HG03064 (cell line): Measurements from ENCODE around the gene PTPRR.

Experiments used
- ATAC-seq: cut with Tn5 transposase; IDR thresholded peaks from one replicate; pipeline ENCODE4 v1.9.1; 2021; ENCODE audit warnings: low read depth; ENCODE audit not compliant: unreplicated experiment

PTPRR gene

GRCh38 chr12:70806827-70807226, 113.7 kb downstream of the PTPRR start:
- ATAC-seq: no peak

DNA sequence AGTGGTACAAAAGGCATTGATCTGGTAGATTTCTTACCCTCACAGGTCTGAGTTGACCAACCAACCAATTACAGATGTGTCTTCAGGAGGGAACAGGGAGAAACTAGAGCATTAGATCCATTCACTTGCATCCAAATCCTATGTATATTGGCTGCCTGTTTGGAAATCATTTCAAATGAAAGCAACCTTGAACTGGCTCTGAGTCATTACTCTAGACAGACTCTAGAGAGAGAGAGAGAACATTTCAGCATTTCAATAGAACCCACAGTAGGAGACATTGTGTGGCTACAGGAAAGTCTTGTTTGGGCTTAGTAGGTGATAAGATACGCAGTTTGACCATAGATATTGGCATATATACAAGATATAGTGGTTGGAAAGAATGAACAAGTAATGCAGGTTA, 114.5 kb downstream of the PTPRR start:
- no peak for ATAC-seq

DNA sequence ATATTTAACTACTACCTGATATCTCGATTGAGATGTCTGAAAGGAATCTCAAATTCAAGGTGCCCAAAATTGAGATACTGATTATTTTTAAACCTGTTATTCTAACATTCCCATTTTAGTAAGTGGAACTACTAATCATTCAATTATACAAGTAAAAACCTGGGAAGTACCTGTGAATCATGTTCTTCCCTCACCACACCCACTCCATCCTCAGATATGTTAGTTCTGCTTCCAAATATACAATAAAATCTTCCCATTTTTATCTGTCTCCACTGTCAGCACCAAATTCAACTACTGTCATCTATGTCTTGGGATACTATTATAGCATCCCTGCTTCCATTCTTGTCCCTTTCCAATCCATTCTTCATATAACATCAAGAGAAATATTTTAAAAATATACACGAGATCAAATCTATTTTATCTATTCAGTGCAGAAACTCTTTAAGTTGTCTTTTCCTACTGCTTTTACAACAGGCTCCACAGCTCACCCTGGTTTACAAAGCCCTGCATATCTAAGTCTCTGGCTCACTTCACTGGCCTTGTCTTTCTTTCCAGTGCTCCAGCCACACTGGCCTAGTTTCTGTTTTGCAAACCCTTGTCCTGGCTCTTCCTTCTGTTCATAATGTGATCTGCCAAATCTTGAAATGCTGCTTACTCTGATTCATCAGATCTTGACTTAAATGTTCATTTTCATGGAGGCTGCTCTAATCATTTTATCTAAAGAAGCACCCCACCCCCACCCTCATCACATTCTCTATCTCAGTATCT, 122.3 kb downstream of the PTPRR start:
- ATAC-seq: no peak

DNA sequence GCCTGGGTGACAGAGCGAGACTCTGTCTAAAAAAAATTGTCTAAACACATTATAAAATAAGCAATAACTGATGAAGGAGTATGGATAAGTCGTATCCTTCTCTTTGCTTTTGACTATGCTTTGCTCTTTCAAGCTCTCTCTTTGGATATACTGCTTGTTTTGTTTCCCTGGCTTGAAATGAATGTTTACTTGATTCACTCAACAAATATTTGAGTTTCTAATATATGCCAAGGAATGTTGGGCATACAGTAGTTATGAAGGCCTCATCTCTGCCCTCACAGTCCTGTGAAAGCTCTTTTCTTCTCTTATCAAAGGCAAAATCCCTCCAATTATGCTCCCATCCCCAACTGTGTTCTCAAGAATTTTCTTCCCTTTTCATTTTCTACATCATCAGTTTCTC, 123.5 kb downstream of the PTPRR start:
- ATAC-seq: no peak

DNA sequence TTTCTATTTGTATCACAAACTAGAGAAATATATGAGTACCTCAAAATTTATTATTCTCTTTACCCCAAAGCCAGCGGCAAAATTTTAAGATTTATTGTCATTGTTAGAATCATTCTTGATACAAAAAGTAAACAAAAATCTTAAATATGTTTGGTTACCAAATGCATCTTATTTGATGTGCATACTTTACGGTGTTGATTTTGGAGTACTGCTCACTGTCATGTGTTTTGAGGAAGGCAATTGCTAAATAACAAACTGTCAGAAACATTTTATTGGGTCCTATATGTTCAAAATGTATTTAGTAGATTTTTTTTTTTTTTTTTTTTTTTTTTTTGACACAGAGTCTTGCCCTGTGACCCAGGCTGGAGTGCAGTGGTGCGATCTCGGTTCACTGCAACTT, 124.9 kb downstream of the PTPRR start:
- ATAC-seq: no peak

- ATAC-seq: no peak
These were observed 126.4 kb downstream of the PTPRR start for GRCh38 chr12:70794131-70794530.

DNA sequence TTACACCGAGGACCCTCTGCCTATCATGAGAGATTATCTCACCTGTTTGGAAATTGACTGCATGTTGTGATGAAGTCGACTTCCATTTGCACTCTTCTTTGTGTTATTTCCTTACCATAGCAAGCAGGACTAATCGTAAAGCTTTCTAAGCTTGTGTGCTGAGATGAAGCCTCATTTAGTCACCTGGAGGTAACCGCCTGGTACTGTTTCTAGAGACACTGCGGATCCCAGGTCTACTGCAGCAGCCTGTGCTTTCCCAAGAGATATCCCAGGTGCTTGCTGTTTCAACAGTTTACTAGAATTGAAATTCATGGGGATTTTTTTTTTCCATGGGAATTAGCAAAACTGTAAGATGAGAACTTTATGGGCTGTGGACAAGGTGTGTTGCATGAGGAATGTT, 131.8 kb downstream of the PTPRR start:
- no peak for ATAC-seq

DNA sequence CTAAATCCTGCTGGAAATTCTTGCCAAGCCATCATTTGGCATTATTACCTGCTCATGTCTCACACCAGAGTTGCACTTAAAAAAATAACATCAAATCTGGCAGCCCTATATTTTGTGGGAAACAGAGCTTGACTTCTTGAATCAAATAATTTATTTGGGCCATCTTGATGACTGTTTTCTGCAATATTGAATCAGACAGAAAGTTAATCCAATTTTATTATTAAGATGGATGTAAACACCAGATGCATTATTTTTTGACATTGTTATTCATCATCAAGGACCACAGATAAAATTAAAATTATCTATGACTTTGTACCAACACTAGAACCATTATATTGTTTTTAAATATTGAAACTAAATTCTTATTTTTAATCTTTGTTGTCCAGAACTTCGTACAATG, 132.9 kb downstream of the PTPRR start:
- ATAC-seq: no peak

GRCh38 chr12:70785896-70786295, 134.6 kb downstream of the PTPRR start:
- ATAC-seq: no peak

- no peak for ATAC-seq
These were observed 136.4 kb downstream of the PTPRR start for GRCh38 chr12:70784042-70784668.

- ATAC-seq: no peak
These were observed 137.1 kb downstream of the PTPRR start for GRCh38 chr12:70783455-70783854.

- no peak for ATAC-seq
These were observed 141.3 kb downstream of the PTPRR start for GRCh38 chr12:70779250-70779649.

DNA sequence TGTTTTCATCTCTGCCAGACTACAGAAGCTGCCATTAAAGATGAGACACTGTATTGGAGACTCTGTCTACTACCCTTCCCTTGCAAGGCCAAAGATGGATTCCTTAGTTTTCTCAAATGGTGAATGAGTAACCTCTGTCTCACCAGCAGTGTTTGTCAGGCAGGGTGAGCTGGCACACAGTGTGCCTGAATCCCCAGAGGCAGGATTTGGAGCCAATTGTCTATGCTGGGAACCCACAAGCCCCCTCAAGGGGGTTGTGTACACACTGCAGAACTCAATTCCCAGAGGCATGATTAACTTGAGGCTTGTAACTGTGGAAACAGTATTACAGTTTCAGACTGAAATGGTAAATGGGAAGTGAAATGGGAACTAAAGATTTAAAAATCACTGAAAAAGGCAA, 146.5 kb downstream of the PTPRR start:
- ATAC-seq: no peak

- ATAC-seq: no peak
These were observed 147.7 kb downstream of the PTPRR start for GRCh38 chr12:70772836-70773235.

DNA sequence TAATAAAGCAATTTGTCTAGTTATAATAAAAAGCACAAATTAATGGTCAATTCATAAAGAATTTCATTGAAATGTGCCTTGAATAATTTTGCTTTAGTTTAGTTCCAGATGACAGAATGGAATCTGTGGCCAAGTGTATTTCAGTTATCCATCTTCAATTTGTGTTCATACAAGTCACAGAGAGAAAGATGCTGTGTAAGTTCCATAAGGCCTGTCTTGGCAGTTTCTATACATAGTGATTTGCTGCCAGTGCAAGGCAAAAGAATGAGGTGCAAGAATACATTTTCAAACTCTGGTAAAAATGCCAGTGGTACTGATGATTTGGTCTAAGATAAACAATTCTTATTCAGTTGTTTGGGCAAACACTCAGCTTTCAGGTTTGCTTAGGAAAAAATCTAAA, 149.0 kb downstream of the PTPRR start:
- no peak for ATAC-seq

DNA sequence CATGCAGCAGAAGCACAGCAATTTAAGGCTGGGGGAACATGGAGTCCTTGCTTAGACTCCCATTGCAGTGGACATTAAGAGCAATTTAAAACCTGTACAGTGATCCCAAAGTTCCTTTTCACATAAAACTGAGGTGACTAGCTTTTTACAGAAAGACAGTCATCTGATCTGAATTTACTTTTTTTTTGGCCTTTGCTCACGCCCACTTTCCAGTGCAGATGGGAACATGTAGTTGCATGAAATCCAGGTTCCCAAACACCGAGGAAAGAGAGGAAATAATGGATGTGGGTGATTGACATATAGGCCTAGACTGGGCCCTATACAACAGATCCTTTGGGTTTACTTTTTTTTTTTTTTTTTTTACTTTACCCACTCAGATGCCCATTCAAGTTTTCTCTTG, 156.9 kb downstream of the PTPRR start:
- no peak for ATAC-seq

DNA sequence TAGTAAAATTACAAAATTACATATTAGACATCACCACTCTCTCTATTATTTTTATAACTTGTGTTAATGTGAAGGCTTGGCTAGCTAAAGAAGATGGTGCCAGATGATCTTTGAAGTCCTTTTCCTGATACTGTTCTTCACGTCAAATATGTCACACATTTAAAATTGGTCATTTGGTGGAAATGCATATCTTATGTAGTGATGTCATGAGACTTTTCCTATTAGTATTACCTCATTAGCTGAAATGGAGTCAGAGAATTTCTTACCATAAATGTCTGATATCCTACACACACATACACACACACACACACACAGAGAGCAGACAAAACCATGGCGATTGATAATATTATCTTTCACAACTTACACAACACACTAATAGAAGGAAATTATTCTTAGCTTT, 158.5 kb downstream of the PTPRR start:
- no peak for ATAC-seq

- ATAC-seq: no peak
These were observed 161.2 kb downstream of the PTPRR start for GRCh38 chr12:70759161-70759918.

GRCh38 chr12:70758494-70758845, 162.1 kb downstream of the PTPRR start:
- ATAC-seq: no peak

GRCh38 chr12:70757830-70758493, 162.6 kb downstream of the PTPRR start:
- no peak for ATAC-seq

DNA sequence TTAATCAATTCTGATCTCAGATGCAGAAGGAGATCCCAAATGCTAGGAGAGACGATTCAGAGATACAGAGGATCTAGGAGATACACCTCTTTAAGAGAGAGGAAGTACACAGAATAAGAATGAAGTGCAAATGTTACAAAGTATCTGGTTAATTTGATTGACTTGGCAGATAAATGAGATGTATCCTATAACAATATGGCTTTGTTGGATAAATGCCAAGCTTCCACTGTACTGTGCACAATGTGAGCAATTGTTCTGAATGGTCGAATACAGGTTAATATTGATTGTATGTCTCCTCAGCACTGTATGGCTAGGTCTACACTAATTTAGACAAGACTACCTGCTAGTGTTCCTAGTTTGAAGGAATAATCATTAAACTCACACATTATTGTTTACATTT, 163.7 kb downstream of the PTPRR start:
- ATAC-seq: no peak
